Measurements from ENCODE around the gene NES.

Gene NES

GRCh38 chr1:156680056-156680455, 2.8 kb upstream of the NES start:
- Histone ChIP-seq H3K36me3 (ENCODE audit: insufficient read depth, low read length) (no peaks in the 10 kb centered on the region), H2AFZ (ENCODE audit: low read depth, low read length) (no peak overlapping the region), H3K4me1 (ENCODE audit: insufficient read depth, low read length) (0 out of 2 replicates have a peak, but pooled peaks cover 3% of the 10 kb centered on the region), H3K4me2 (ENCODE audit: insufficient read depth, low read length) (no peak overlapping the region), H3K27ac (ENCODE audit: low read length) (no peak overlapping the region), H3K79me2 (ENCODE audit: insufficient read depth, low read length) (no peaks in the 10 kb centered on the region), H3K27me3 (ENCODE audit: insufficient read depth, low read length, poor library complexity) (peaks cover 60% of the 10 kb centered on the region), H3K9ac (ENCODE audit: low read depth, low read length) (no peak overlapping the region), H3K4me3 (ENCODE audit: low read depth in 1 of 2, low read length in 2 of 2) (no peak overlapping the region), H3K9me3 (ENCODE audit: insufficient read depth, low read length, severe bottlenecking) (no peaks in the 10 kb centered on the region), H4K20me1 (ENCODE audit: insufficient read depth, low read length) (peaks cover 3% of the 10 kb centered on the region; the same call in 1 of the 2 replicates)
- TF ChIP-seq EZH2 (IDR thresholded peaks at IDR 0.05; ENCODE audit: borderline replicate concordance, low read depth, low read length, severe bottlenecking) (no peak), CTCF (IDR thresholded peaks at IDR 0.05; ENCODE audit: borderline replicate concordance, extremely low read depth, low read length, poor library complexity, severe bottlenecking) (no peak)
- ATAC-seq (ENCODE audit: insufficient read depth, low read depth), result no peak
- no peak for DNase-seq

GRCh38 chr1:156677616-156678596, 699 bp upstream of the NES start:
- Histone ChIP-seq H3K36me3 (ENCODE audit: insufficient read depth, low read length) (no peaks in the 10 kb centered on the region), H3K9ac (ENCODE audit: low read depth, low read length) (no peak overlapping the region), H3K79me2 (ENCODE audit: insufficient read depth, low read length) (no peaks in the 10 kb centered on the region), H3K27ac (ENCODE audit: low read length) (no peak overlapping the region), H3K9me3 (ENCODE audit: insufficient read depth, low read length, severe bottlenecking) (no peaks in the 10 kb centered on the region), H3K4me2 (ENCODE audit: insufficient read depth, low read length) (no peak overlapping the region), H3K4me1 (ENCODE audit: insufficient read depth, low read length) (0 out of 2 replicates have a peak, but pooled peaks cover 3% of the 10 kb centered on the region), H3K4me3 (ENCODE audit: low read depth in 1 of 2, low read length in 2 of 2) (no peak overlapping the region), H2AFZ (ENCODE audit: low read depth, low read length) (no peak overlapping the region), H4K20me1 (ENCODE audit: insufficient read depth, low read length) (peaks cover 11% of the 10 kb centered on the region), H3K27me3 (ENCODE audit: insufficient read depth, low read length, poor library complexity) (peaks cover 69% of the 10 kb centered on the region)
- DNase-seq (peak; percentile 41), ATAC-seq (ENCODE audit: insufficient read depth, low read depth) (peak; percentile 66)
- TF ChIP-seq EZH2 (IDR thresholded peaks at IDR 0.05; ENCODE audit: borderline replicate concordance, low read depth, low read length, severe bottlenecking), result no peak
- TF ChIP-seq CTCF (IDR thresholded peaks at IDR 0.05; ENCODE audit: borderline replicate concordance, extremely low read depth, low read length, poor library complexity, severe bottlenecking), result peak; percentile 75

- peaks cover 11% of the 10 kb centered on the region for H4K20me1 ChIP-seq (ENCODE audit: insufficient read depth, low read length)
- 0 out of 2 replicates have a peak, but pooled peaks cover 3% of the 10 kb centered on the region for H3K4me1 ChIP-seq (ENCODE audit: insufficient read depth, low read length)
- TF ChIP-seq CTCF (IDR thresholded peaks at IDR 0.05; ENCODE audit: borderline replicate concordance, extremely low read depth, low read length, poor library complexity, severe bottlenecking) (no peak), EZH2 (IDR thresholded peaks at IDR 0.05; ENCODE audit: borderline replicate concordance, low read depth, low read length, severe bottlenecking) (no peak)
- no peak overlapping the region for H3K4me2 ChIP-seq (ENCODE audit: insufficient read depth, low read length)
- no peaks in the 10 kb centered on the region for H3K9me3 ChIP-seq (ENCODE audit: insufficient read depth, low read length, severe bottlenecking)
- ATAC-seq (ENCODE audit: insufficient read depth, low read depth) (no peak), DNase-seq (no peak)
- no peaks in the 10 kb centered on the region for H3K79me2 ChIP-seq (ENCODE audit: insufficient read depth, low read length)
- no peak overlapping the region for H3K4me3 ChIP-seq (ENCODE audit: low read depth in 1 of 2, low read length in 2 of 2)
- H3K9ac ChIP-seq (ENCODE audit: low read depth, low read length), result no peak overlapping the region
- H3K36me3 ChIP-seq (ENCODE audit: insufficient read depth, low read length), result no peaks in the 10 kb centered on the region
- peaks cover 68% of the 10 kb centered on the region for H3K27me3 ChIP-seq (ENCODE audit: insufficient read depth, low read length, poor library complexity)
- H2AFZ ChIP-seq (ENCODE audit: low read depth, low read length), result no peak overlapping the region
- no peak overlapping the region for H3K27ac ChIP-seq (ENCODE audit: low read length)
Measured at GRCh38 chr1:156676114-156676819, 940 bp downstream of the NES start.

Measured in DND-41 (cell line).